DLD1 (cell line): ENCODE measurements around the gene ZNF519.

Experiments used
- in situ Hi-C: cut with HindIII; loops from 2 replicates; pipeline ENCODE4 v1.10.0; 2017; ENCODE audit warnings: low sequenced_read_pairs

Gene ZNF519

GRCh38 chr18:14098428-14098827 lies 33.8 kb downstream of the ZNF519 start:
- in situ Hi-C loops: no loop called here

- in situ Hi-C loops: no loop called here
Observed at GRCh38 chr18:14097761-14098160, 34.5 kb downstream of the ZNF519 start.

GRCh38 chr18:14093307-14093915 lies 38.8 kb downstream of the ZNF519 start:
- in situ Hi-C loops: no loop called here

DNA sequence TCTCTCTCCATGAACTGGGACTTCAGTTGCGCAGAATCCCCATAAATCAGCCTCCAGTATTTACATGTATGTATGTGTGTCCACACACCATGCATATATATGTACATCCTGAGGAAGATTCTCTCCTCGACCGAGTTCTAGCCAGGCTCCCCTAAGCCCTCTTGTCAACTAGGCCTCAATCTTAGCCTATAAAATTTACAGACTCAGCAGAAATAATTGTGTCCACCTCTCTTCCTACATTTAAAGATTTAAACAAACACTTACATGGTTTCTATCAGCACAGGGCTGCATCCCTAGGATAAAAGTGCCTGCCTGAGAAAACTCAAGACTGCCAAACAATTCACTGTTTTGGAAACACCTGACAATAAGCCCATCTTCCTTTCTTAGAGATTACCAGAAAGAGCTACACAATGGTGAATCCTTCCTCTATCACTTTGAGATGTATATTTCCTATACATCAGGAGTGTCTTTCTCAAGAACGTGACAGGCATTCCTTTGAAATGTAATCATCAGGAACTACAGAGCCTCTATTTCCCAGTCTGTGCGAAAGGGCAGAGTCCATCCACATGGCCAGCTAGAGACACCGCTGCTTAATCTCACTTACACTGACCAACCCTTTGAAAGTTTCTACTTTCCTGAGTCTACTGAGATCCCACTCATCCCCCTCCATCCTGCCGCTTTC lies 39.5 kb downstream of the ZNF519 start:
- in situ Hi-C loops: no loop called here

DNA sequence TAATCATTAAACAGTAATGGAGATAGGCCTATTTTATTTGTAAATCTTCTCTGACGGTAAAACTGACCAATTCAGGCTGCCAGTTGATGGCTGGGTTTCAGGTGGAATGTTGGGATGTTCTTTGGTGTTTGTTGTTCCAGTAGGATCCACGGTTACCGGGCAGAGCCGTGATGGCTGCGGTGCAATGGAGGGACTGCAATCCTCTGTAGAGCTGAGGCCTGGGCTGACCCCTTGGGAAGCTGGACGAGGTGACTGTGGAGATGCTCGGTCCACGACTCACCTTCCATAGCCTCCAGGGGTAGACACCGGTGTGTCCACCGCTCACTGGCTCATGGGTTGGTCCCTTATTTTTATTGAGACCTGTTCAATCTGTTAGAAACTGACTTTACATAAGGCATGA lies 42.5 kb downstream of the ZNF519 start:
- in situ Hi-C loops: no loop called here

DNA sequence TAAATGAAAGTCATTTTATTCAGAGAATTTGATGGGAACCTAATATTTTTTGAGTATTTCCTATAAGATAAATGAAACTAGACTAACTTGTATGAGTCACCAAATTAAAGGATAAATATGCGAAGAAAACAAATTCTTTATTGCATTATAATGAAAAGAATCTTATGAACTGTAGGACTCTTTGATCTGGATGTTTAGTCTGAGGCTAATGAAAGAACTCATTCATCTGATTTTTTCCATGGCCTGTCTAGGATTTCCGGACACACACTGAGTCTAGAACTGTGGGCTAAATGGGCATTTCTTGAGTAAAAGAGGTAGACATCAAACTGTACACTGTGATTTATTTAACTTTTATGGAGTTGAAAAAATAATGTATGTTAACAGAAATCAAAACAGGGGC lies 43.0 kb downstream of the ZNF519 start:
- in situ Hi-C loops: no loop called here

DNA sequence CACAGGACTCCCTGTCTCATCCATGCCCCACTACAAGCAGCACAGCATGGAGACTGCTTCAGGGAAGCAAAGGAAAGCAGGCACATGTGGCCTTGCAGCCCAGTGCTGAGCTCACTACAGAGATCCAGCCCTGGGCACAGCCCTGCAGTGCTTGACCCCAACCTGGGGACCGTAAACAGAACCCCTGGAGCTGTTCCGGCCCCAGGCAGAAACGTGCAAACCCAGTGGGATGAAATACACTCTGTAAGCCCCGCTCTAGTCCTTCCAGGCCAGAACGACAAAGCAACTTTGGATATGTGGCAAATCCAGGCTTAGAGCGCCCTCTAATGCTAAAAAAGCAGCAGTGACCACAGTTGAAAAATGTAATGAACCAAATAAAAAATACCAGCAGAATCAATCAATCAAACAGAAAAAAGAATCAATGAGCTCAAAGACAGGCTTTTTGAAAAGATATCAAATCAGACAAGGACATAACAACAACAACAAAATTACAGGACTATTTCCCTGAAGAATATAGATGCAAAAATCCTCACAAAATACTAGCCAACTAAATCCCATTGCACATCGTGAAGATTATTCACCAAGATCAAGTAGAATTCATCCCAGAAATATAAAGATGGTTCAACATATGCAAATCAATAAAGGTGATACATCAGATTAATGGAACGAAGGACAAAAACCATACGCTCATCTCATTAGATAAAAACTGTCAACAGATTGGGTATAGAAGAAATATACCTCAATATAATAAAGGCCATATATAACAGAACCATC lies 45.6 kb downstream of the ZNF519 start:
- in situ Hi-C loops: no loop called here

DNA sequence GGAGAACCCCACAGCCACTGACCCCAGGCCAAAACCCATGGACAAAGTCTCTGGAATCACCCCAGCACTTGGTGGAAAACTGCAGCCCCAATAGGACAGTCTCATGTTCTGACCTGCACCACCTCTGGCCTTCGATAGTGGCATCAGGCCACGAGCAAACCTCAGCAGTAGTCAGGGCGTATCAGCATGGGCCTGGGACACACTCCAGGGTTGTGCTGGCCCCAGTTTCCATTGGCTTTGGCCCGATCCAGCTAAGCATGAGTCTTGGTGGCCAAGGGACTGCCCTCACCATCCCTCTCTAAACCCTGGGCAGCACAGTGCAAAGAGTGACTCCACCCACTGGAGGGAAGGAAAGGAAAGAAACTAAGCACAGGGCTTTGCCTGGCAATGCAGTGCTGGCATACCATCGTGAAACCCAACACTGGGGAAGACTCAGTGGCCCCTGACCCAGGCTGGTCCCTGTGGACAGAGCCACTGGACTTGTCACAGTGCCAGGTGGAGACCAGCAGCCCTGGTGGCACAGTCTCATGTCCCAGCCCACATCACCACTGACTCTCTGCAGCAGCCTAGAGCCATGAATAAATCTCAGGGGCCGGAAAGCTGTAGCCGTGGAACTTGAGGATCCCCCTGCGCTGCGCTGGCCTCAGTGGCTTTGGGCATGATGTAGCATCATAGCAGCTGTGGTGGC lies 46.3 kb downstream of the ZNF519 start:
- in situ Hi-C loops: no loop called here

- in situ Hi-C loops: no loop called here
Observed at GRCh38 chr18:14075196-14075595, 57.0 kb downstream of the ZNF519 start.

- in situ Hi-C loops: no loop called here
Observed at GRCh38 chr18:14074187-14074586, 58.0 kb downstream of the ZNF519 start.

DNA sequence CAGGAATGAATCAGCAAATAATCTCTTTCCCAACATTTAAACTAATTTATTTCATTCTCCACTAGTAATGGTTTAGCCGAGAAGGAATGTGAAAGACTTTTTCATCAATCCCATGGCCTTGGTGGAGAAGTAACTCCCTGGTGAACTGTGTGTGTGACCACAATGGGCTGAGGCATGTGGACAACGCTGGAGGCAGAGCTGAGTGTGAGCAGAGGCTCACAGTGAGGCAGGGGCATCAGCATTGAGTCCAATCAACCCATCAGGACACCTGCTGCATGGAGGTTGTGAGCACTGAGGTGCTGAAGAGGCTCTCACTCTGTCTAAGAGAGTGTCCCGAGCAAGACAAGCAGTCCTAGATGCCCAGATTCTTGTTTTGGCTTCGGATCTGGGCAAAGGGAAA lies 78.6 kb downstream of the ZNF519 start:
- in situ Hi-C loops: no loop called here
